HUES64 (cell line): Measurements from ENCODE around the gene VDAC1.

Source experiments
- H3K27ac ChIP-seq: 2 replicates; pipeline ENCODE4 v1.7.0; 2013; ENCODE audit warnings: low read depth, low read length, inconsistent platforms
- H3K27me3 ChIP-seq: 2 replicates; pipeline ENCODE4 v1.6.1; 2013; ENCODE audit warnings: mild to moderate bottlenecking, low read length; ENCODE audit not compliant: insufficient read depth
- H3K36me3 ChIP-seq: 2 replicates; pipeline ENCODE4 v1.6.1; 2013; ENCODE audit warnings: mild to moderate bottlenecking, low read length; ENCODE audit not compliant: insufficient read depth
- H3K4me1 ChIP-seq: 2 replicates; pipeline ENCODE4 v1.6.1; 2013; ENCODE audit warnings: mild to moderate bottlenecking, low read length, moderate library complexity; ENCODE audit not compliant: insufficient read depth
- H3K4me3 ChIP-seq: 2 replicates; pipeline ENCODE4 v1.5.1; 2013; ENCODE audit warnings: mild to moderate bottlenecking, low read length, moderate library complexity
- H3K9ac ChIP-seq: 2 replicates; pipeline ENCODE4 v1.6.1; 2013; ENCODE audit warnings: mild to moderate bottlenecking, low read depth, low read length
- H3K9me3 ChIP-seq: 2 replicates; pipeline ENCODE4 v1.6.1; 2013; ENCODE audit warnings: low read depth, low read length; ENCODE audit not compliant: insufficient read depth
- WGBS: fragments of 150-250, 120-280 bp; methylation state at CpG from one replicate; pipeline ENCODE4 v1.1.7; 2013; ENCODE audit warnings: missing lambda C conversion rate; 5-methylcytosine and 5-hydroxymethylcytosine counted together

The VDAC1 gene

GRCh38 chr5:133948721-133949120 lies 56.1 kb downstream of the VDAC1 start:
- H3K4me3 ChIP-seq, result no peak overlapping the region
- no peaks in the 10 kb centered on the region for H3K36me3 ChIP-seq
- H3K27me3 ChIP-seq, result no peaks in the 10 kb centered on the region
- no peak overlapping the region for H3K9ac ChIP-seq
- no peak overlapping the region for H3K27ac ChIP-seq
- H3K4me1 ChIP-seq, result no peaks in the 10 kb centered on the region
- H3K9me3 ChIP-seq, result no peaks in the 10 kb centered on the region

- H3K4me1 ChIP-seq, result no peaks in the 10 kb centered on the region
- no peaks in the 10 kb centered on the region for H3K36me3 ChIP-seq
- WGBS, result 88% methylated on average over 5 of the region's 5 CpGs
- H3K27me3 ChIP-seq, result no peaks in the 10 kb centered on the region
- H3K9me3 ChIP-seq, result no peaks in the 10 kb centered on the region
- H3K9ac ChIP-seq, result no peak overlapping the region
- no peak overlapping the region for H3K4me3 ChIP-seq
- no peak overlapping the region for H3K27ac ChIP-seq
Observed at GRCh38 chr5:133947431-133947841, 57.3 kb downstream of the VDAC1 start.

DNA sequence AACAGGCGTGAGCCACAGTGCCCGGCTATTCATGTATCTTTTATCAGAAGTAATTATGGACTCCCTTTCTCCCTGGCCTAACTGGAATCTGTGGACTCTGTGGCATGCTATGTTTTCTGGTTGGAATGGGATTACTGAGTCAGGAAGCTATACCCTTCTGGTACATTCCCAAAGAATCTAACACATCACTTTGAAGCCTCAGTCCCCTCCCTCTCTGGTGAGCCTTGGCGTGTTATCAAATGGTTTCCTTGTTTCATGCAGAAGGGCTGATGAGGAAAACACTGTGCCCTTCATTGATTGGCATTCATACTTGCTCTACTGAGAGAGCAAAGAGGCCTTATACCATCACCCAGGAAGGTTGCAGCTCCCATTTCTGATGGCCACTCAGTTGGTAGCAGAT lies 59.2 kb downstream of the VDAC1 start:
- H3K4me3 ChIP-seq, result no peak overlapping the region
- H3K36me3 ChIP-seq, result no peaks in the 10 kb centered on the region
- WGBS, result 95% methylated on average over 3 of the region's 3 CpGs
- no peaks in the 10 kb centered on the region for H3K4me1 ChIP-seq
- H3K27me3 ChIP-seq, result no peaks in the 10 kb centered on the region
- H3K9ac ChIP-seq, result no peak overlapping the region
- H3K27ac ChIP-seq, result no peak overlapping the region
- no peaks in the 10 kb centered on the region for H3K9me3 ChIP-seq

- Histone ChIP-seq H3K27ac (no peak overlapping the region), H3K27me3 (no peaks in the 10 kb centered on the region), H3K9ac (no peak overlapping the region), H3K36me3 (no peaks in the 10 kb centered on the region), H3K9me3 (no peaks in the 10 kb centered on the region), H3K4me3 (no peak overlapping the region), H3K4me1 (no peaks in the 10 kb centered on the region)
- WGBS, result 77% methylated on average over 19 of the region's 19 CpGs
Observed at GRCh38 chr5:133944263-133945185, 60.3 kb downstream of the VDAC1 start.

GRCh38 chr5:133943475-133943817 lies 61.3 kb downstream of the VDAC1 start:
- H3K9me3 ChIP-seq, result no peaks in the 10 kb centered on the region
- H3K27ac ChIP-seq, result no peak overlapping the region

DNA sequence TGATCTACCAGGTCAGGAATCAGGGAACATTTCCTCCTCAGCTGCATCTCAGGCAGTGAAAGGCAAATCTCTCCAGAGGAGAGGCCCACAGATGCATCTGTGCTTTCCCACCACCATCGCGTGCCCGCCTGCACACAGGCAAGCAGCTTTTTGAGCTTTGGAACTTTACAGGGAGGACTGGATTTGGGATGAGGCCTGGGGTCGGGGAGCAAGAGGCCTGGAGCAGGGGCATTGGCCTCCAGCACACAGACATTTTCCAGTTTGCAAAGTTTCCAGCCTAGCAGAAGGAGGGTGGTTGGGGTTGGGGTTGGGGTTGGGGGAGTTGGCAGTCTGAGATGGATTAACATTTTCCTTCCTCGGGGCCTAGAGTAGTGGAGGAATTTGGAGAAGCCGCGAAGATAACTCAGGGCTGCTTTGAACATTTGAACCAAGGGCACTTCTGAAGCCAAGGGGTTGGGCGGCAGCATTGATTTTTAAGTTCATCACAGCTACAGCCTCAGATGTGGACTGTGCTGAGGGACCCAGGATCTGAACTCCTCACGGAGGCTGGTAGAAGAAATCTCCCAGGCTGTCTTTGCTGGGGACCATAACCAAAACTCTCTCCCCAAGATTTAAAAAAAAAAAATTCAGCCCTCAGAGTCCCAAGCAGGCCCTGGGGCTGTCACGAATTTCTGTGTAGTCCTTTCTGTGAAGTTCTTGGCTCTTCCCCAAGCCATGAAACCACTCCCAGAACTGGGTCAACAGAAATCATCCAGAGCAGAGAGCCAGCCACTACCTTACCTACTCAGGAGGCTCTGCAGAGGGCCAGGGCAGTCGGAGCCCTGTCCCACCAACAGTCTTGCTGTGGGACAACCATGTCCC lies 61.9 kb downstream of the VDAC1 start:
- H3K27ac ChIP-seq, result no peak overlapping the region
- 91% methylated on average over 11 of the region's 11 CpGs for WGBS
- H3K9ac ChIP-seq, result no peak overlapping the region
- no peaks in the 10 kb centered on the region for H3K36me3 ChIP-seq
- no peaks in the 10 kb centered on the region for H3K4me1 ChIP-seq
- H3K9me3 ChIP-seq, result no peaks in the 10 kb centered on the region
- no peak overlapping the region for H3K4me3 ChIP-seq
- H3K27me3 ChIP-seq, result no peaks in the 10 kb centered on the region

More at GRCh38 chr5:133943475-133943817, 61.3 kb downstream of the VDAC1 start:
- H3K4me3 ChIP-seq, result no peak overlapping the region
- no peaks in the 10 kb centered on the region for H3K27me3 ChIP-seq
- no peak overlapping the region for H3K9ac ChIP-seq
- no peaks in the 10 kb centered on the region for H3K4me1 ChIP-seq
- 96% methylated on average over 7 of the region's 7 CpGs for WGBS
- no peaks in the 10 kb centered on the region for H3K36me3 ChIP-seq

- Histone ChIP-seq H3K9ac (no peak overlapping the region), H3K4me1 (no peaks in the 10 kb centered on the region), H3K36me3 (no peaks in the 10 kb centered on the region), H3K4me3 (no peak overlapping the region), H3K9me3 (no peaks in the 10 kb centered on the region), H3K27ac (no peak overlapping the region), H3K27me3 (no peaks in the 10 kb centered on the region)
- WGBS, result 91% methylated on average over 7 of the region's 8 CpGs
Observed at GRCh38 chr5:133941456-133942196, 63.1 kb downstream of the VDAC1 start.

GRCh38 chr5:133939668-133940067 lies 65.1 kb downstream of the VDAC1 start:
- H3K4me1 ChIP-seq, result no peaks in the 10 kb centered on the region
- no peaks in the 10 kb centered on the region for H3K36me3 ChIP-seq
- H3K4me3 ChIP-seq, result no peak overlapping the region
- no peak overlapping the region for H3K27ac ChIP-seq
- H3K27me3 ChIP-seq, result no peaks in the 10 kb centered on the region
- no peak overlapping the region for H3K9ac ChIP-seq
- H3K9me3 ChIP-seq, result no peaks in the 10 kb centered on the region
- WGBS, result 100% methylated on average over 2 of the region's 3 CpGs

- Histone ChIP-seq H3K9ac (no peak overlapping the region), H3K9me3 (no peaks in the 10 kb centered on the region)
Observed at GRCh38 chr5:133938929-133939328, 65.8 kb downstream of the VDAC1 start.

DNA sequence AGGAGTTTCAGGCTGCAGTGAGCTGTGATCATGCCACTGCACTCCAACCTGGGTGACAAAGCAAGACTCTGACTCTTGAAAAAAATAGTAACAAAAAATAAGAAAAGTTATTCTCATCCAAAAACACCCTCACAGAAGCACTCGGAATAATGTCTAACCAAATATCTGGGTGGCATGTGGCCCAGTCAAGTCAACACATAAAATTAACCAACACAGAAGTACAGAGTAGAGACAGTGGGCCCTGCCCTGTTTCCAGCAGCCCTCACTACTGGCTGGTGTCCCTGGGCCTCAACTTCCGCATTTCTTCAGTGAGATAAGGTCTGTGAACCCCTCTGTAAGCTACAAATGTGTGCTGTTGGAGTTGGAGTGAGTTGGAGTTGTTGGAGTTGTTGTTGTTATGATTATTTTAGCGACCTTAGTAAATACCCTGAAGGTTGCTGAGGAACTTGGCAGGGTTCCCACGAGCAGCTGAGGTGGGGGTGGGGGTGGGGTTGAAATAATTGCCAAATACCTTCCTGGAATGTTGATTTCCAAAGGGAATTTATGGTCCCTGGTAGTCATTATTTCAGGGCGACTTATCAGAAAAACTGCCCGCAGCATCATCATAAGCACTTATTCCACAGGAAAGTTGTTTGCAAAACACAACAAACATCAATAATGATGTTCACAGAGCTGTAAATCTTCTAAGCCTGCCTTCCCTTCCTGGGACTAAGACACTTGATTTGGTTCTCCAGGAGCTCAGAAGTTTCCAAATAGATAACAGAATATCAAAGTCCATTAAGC lies 66.5 kb downstream of the VDAC1 start:
- H3K27ac ChIP-seq, result no peak overlapping the region
- 80% methylated on average over 6 of the region's 6 CpGs for WGBS

More at GRCh38 chr5:133938929-133939328, 65.8 kb downstream of the VDAC1 start:
- Histone ChIP-seq H3K27me3 (no peaks in the 10 kb centered on the region), H3K27ac (no peak overlapping the region), H3K4me1 (no peaks in the 10 kb centered on the region), H3K4me3 (no peak overlapping the region), H3K36me3 (no peaks in the 10 kb centered on the region)
- 83% methylated on average over 3 of the region's 3 CpGs for WGBS

More for the DNA sequence above, 66.5 kb downstream of the VDAC1 start:
- Histone ChIP-seq H3K9ac (no peak overlapping the region), H3K27me3 (no peaks in the 10 kb centered on the region), H3K36me3 (no peaks in the 10 kb centered on the region), H3K4me3 (no peak overlapping the region), H3K9me3 (no peaks in the 10 kb centered on the region), H3K4me1 (no peaks in the 10 kb centered on the region)
